Urothelium cell line (cell line): ENCODE data around the gene MRPL36.
"Not testable (repeated sequence)": the region's sequence is repeated elsewhere in the genome, so short reads cannot be mapped to it uniquely, and the experiment has no call there.

ENCODE experiments used
- DNase-seq: peaks from one replicate; pipeline ENCODE4 v3.0.0; 2011; ENCODE audit warnings: low spot score, mixed read lengths
- FAIRE-seq: peaks from 2 replicates; lab custom pipeline; 2011; peaks lifted over from hg19 to GRCh38; lab: Jason Lieb, UNC

The MRPL36 gene

GRCh38 chr5:1797103-1797800, 2.4 kb downstream of the MRPL36 start:
- FAIRE-seq, result no peak
- DNase-seq, result no peak

GRCh38 chr5:1796371-1797102, 3.1 kb downstream of the MRPL36 start:
- FAIRE-seq, result no peak
- no peak for DNase-seq

GRCh38 chr5:1795931-1796330, 3.7 kb downstream of the MRPL36 start:
- FAIRE-seq (no peak), DNase-seq (no peak)

- FAIRE-seq (no peak), DNase-seq (no peak)
Observed at GRCh38 chr5:1795506-1795905, 4.1 kb downstream of the MRPL36 start.

GRCh38 chr5:1794901-1795290, 4.7 kb downstream of the MRPL36 start:
- DNase-seq (no peak), FAIRE-seq (no peak)

- FAIRE-seq, result no peak
- peak; percentile 72 for DNase-seq
Observed at GRCh38 chr5:1793966-1794900, 5.4 kb downstream of the MRPL36 start.

GRCh38 chr5:1793301-1793740, 6.3 kb downstream of the MRPL36 start:
- DNase-seq (no peak), FAIRE-seq (no peak)

- DNase-seq (peak; percentile 69), FAIRE-seq (no peak)
Observed at GRCh38 chr5:1792842-1793266, 6.8 kb downstream of the MRPL36 start.

- FAIRE-seq (no peak), DNase-seq (no peak)
Observed at GRCh38 chr5:1791176-1791575, 8.5 kb downstream of the MRPL36 start.

- FAIRE-seq (no peak), DNase-seq (no peak)
Observed at GRCh38 chr5:1789834-1790471, 9.7 kb downstream of the MRPL36 start.

- FAIRE-seq, result not testable (repeated sequence)
Observed at GRCh38 chr5:1789438-1789833, 10.2 kb downstream of the MRPL36 start.

GRCh38 chr5:1788828-1789227, 10.8 kb downstream of the MRPL36 start:
- FAIRE-seq (no peak), DNase-seq (no peak)

More at GRCh38 chr5:1789438-1789833, 10.2 kb downstream of the MRPL36 start:
- DNase-seq, result not testable (repeated sequence)

GRCh38 chr5:1788200-1788599, 11.4 kb downstream of the MRPL36 start:
- FAIRE-seq, result no peak

GRCh38 chr5:1787472-1788047, 12.1 kb downstream of the MRPL36 start:
- DNase-seq, result no peak
- FAIRE-seq, result no peak

More at GRCh38 chr5:1788200-1788599, 11.4 kb downstream of the MRPL36 start:
- no peak for DNase-seq

- FAIRE-seq, result no peak
- DNase-seq, result no peak
Observed at GRCh38 chr5:1786621-1787471, 12.8 kb downstream of the MRPL36 start.

GRCh38 chr5:1785984-1786383, 13.7 kb downstream of the MRPL36 start:
- DNase-seq (no peak), FAIRE-seq (no peak)

GRCh38 chr5:1785062-1785461, 14.6 kb downstream of the MRPL36 start:
- FAIRE-seq (no peak), DNase-seq (no peak)

GRCh38 chr5:1784197-1785050, 15.2 kb downstream of the MRPL36 start:
- FAIRE-seq (no peak), DNase-seq (no peak)

GRCh38 chr5:1783216-1783554, 16.5 kb downstream of the MRPL36 start:
- DNase-seq (peak; percentile 26), FAIRE-seq (no peak)
